A549 treated with dexamethasone at 1 μM for 4 hours (cell line): Measurements from ENCODE around the gene TMEM220. TPM values are rescaled to one million over a fixed set of nuclear protein-coding genes. Genes with fewer than 3 reads are reported as not detected.

ENCODE experiments used
- total RNA-seq: library from RNA; stranded (reverse); fragments of 200-300 nt; extraction: Qiagen RNA extraction; gene quantifications from 5 replicates; pipeline ENCODE4 v1.2.3, GENCODE V29; 2022

Gene TMEM220
- total RNA-seq, result 1.4 to 3.4 TPM (median 2.3 TPM) in 5 replicates

GRCh38 chr17:10729334-10730193 lies at the start of gene TMEM220:
TMEM220 (minus strand) TSS chr17:10730023; CDS start chr17:10729851, 172 bp downstream.

DNA sequence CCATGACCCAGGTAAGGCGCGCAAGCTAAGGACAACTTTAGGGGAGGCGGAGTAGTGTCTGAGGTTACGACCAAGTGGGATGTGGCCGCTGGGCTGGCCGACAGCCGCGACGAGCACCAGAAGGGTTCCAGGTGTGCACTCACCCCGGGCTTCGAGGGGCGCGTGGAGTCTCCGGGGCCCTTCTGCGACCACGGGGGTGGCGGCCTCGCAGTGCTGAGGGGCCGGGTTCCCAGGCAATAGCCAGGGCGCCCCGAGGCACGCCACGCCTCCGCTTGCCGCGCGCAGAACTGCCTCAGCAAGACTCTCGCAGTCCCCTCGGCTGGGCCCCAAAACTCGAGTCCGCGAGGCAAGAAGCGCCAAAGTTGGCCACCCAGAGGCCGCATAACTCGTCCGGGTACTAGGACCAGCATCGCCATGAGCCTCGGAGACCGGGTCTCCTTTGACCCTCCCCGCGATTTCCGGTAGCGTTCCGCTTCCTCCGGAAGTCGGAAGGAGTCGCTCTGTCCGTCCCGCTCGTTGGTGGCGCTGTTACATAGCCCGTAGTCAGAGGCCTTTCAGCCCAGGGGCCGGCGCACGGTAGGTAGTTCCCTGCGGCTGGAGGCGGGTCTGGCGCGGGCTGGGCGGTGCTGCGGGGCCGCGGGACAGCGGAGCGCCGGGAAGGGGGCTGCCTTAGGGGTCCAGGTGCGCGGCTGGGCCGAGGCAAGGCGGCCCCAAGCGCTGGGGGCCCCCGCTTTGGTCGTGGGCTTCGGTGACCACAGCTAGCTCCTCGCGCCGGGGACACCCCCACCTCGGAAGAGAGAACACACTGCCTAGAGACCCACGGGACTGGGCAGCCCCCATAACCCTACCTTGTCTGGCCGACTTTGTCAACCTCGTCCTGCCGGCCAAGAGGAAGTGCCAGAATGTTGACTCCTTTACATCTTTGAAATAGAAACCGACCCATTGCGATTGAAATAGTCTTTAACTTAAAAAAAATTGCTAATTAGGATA lies 32.4 kb downstream of the TMEM220 start, which contains the start of the genes ADPRM and SCO1:
Gene ADPRM, plus strand, starts transcription at position 503 of the 990 bp plus-strand sequence. CDS start 7,333 bp downstream, outside the sequence.
Gene SCO1, minus strand, starts transcription at position 442 of the 990 bp plus-strand sequence. Its CDS starts 26 bp downstream, at position 416.

Other genes starting within 250 kb of the TMEM220 start
- gene MYH1, start 211.5 kb downstream of the TMEM220 start, total RNA-seq, result not detected in 5 replicates
- gene MYH2, start 180.4 kb downstream of the TMEM220 start, total RNA-seq, result not detected in 5 replicates
- 0.39 to 0.93 TPM (median 0.77 TPM) in 5 replicates for gene MYH3, start 72.7 kb downstream of the TMEM220 start, total RNA-seq
- gene SCO1, start 32.5 kb downstream of the TMEM220 start, total RNA-seq, result 48.2 to 58.7 TPM (median 57.1 TPM) in 5 replicates
- 6.1 to 8.1 TPM (median 7.6 TPM) in 5 replicates for gene ADPRM, start 32.4 kb downstream of the TMEM220 start, total RNA-seq
- gene TMEM238L, start 74.1 kb upstream of the TMEM220 start, total RNA-seq, result not detected in 5 replicates
- gene PIRT, start 108.1 kb upstream of the TMEM220 start, total RNA-seq, result not detected in 5 replicates